GM12878 (cell line): ENCODE measurements around the gene CAP2.

Source experiments
- ASH2L ChIP-seq: fragments of 300-600, 200-600 bp; sonication (generic); IDR thresholded peaks from 2 replicates; pipeline ENCODE4 v1.6.1; 2017; ENCODE audit warnings: low read depth, mild to moderate bottlenecking, borderline replicate concordance
- BRCA1 ChIP-seq: IDR thresholded peaks from 2 replicates; pipeline ENCODE4 v1.6.1; 2011; ENCODE audit warnings: low read depth, low read length, improper control_type of control experiment
- CEBPB ChIP-seq, 2 experiments: fragments of 150-350 bp in 1 of 2; IDR thresholded peaks; 2 replicates each; pipeline ENCODE4 v1.6.1; 2012 to 2014; ENCODE audit warnings: low read depth in 2 of 2, low read length in 2 of 2, borderline replicate concordance in 1 of 2, inconsistent platforms in 1 of 2
- EP300 ChIP-seq, 2 experiments: fragments of 150-350 bp in 1 of 2; IDR thresholded peaks; 2 replicates each; pipeline ENCODE4 v1.6.1; 2011 to 2012; ENCODE audit warnings: low read depth in 2 of 2, low read length in 2 of 2, borderline replicate concordance in 1 of 2, improper control_type of control experiment in 1 of 2, inconsistent platforms in 1 of 2; ENCODE audit not compliant: control insufficient read depth in 1 of 2
- JUNB ChIP-seq: IDR thresholded peaks from 2 replicates; pipeline ENCODE4 v1.6.1; 2016; ENCODE audit warnings: antibody characterized with exemption, mild to moderate bottlenecking
- JUND ChIP-seq: IDR thresholded peaks from 2 replicates; pipeline ENCODE4 v1.6.1; 2012; ENCODE audit warnings: low read depth, mild to moderate bottlenecking, low read length, improper control_type of control experiment, moderate library complexity
- NFIC ChIP-seq: IDR thresholded peaks from 2 replicates; pipeline ENCODE4 v1.6.1; 2012; ENCODE audit warnings: low read depth, mild to moderate bottlenecking, inconsistent platforms, low read length, moderate library complexity
- NR2C2 ChIP-seq: IDR thresholded peaks from 2 replicates; pipeline ENCODE4 v1.6.1; 2011; ENCODE audit warnings: borderline replicate concordance, low read depth; ENCODE audit not compliant: control insufficient read depth, insufficient read length
- NRF1 ChIP-seq: conservative IDR thresholded peaks from 2 replicates; pipeline ENCODE4 v1.6.1; 2011; ENCODE audit warnings: mild to moderate bottlenecking, low read depth, low read length, improper control_type of control experiment
- TAF1 ChIP-seq: IDR thresholded peaks from 2 replicates; pipeline ENCODE4 v1.6.1; 2011; ENCODE audit warnings: mild to moderate bottlenecking, low read depth, low read length, borderline replicate concordance
- ZBED1 ChIP-seq: IDR thresholded peaks from 2 replicates; pipeline ENCODE4 v1.6.1; 2016; ENCODE audit warnings: borderline replicate concordance
- TF ChIP-seq, protein P1 (sequence below): IDR thresholded peaks from 2 replicates; pipeline ENCODE4 v1.6.1; 2012; ENCODE audit warnings: low read depth, low read length, improper control_type of control experiment
- TF ChIP-seq, protein P2 (sequence below), 3 experiments: IDR thresholded peaks in 2 of 3; conservative IDR thresholded peaks in 1 of 3; 2 replicates each; pipeline ENCODE4 v1.5.1; 2011; ENCODE audit warnings: low read depth in 3 of 3, low read length in 3 of 3, mild to moderate bottlenecking in 3 of 3, control low read depth in 2 of 3, moderate library complexity in 2 of 3, inconsistent platforms in 1 of 3, mixed read lengths in 1 of 3; ENCODE audit not compliant: control insufficient read depth in 2 of 3, insufficient read depth in 1 of 3; ENCODE audit errors: extremely low read depth in 1 of 3
- TF ChIP-seq, protein P3 (sequence below): fragments of 150-350 bp; IDR thresholded peaks from 2 replicates; pipeline ENCODE4 v1.6.1; 2016; ENCODE audit warnings: low read depth, low read length

DNA sequence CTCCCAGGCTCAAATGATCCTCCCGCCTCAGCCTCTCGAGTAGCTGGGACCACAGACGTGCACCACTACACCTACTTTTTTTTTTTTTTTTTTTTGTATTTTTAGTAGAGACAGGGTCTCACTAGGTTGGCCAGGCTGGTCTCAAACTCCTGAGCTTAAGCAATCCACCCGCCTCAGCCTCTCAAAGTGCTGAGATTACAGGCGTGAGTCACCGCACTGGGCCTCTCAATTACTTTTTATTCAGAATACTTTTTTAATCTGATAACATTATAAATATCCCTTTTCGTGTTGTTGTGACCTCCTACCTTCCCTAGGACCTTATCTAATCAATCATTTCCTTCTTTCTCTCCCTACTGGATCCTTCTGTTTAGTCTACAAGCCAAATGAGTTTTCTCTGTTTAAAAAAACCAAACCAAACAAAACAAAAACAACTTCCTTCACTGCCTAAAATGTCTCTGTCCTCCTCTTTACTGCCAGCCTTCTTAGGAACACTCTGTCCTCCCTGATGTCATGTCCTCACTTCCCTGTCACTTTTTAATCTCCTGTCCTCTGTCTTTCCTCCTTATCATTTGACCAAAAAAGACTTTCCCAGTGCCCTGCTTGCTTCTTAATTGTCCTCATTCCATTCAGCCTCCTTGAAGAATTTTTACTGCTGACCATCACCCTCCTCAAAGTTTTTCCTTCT lies 85.0 kb downstream of the CAP2 start:
- TF ChIP-seq, protein P1, sequence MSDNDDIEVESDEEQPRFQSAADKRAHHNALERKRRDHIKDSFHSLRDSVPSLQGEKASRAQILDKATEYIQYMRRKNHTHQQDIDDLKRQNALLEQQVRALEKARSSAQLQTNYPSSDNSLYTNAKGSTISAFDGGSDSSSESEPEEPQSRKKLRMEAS = no peak
- TF ChIP-seq ASH2L (no peak), EP300 (IDR thresholded peaks at IDR 0.05; ENCODE audit: borderline replicate concordance in 1 of 2, control insufficient read depth in 1 of 2, low read depth in 2 of 2, low read length in 2 of 2) (no peak), ZBED1 (no peak), NR2C2 (no peak), NRF1 (no peak), JUND (no peak), TAF1 (no peak), NFIC (no peak), BRCA1 (no peak), CEBPB (IDR thresholded peaks at IDR 0.05; ENCODE audit: borderline replicate concordance in 1 of 2, low read depth in 2 of 2, low read length in 2 of 2) (no peak), JUNB (no peak)
- TF ChIP-seq, protein P2, sequence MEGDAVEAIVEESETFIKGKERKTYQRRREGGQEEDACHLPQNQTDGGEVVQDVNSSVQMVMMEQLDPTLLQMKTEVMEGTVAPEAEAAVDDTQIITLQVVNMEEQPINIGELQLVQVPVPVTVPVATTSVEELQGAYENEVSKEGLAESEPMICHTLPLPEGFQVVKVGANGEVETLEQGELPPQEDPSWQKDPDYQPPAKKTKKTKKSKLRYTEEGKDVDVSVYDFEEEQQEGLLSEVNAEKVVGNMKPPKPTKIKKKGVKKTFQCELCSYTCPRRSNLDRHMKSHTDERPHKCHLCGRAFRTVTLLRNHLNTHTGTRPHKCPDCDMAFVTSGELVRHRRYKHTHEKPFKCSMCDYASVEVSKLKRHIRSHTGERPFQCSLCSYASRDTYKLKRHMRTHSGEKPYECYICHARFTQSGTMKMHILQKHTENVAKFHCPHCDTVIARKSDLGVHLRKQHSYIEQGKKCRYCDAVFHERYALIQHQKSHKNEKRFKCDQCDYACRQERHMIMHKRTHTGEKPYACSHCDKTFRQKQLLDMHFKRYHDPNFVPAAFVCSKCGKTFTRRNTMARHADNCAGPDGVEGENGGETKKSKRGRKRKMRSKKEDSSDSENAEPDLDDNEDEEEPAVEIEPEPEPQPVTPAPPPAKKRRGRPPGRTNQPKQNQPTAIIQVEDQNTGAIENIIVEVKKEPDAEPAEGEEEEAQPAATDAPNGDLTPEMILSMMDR (IDR thresholded peaks at IDR 0.05 in 2 of 3, conservative IDR thresholded peaks at IDR 0.05 in 1 of 3; ENCODE audit: control insufficient read depth in 2 of 3, extremely low read depth in 1 of 3, insufficient read depth in 1 of 3, low read depth in 3 of 3, low read length in 3 of 3) = no peak
- TF ChIP-seq, protein P3, sequence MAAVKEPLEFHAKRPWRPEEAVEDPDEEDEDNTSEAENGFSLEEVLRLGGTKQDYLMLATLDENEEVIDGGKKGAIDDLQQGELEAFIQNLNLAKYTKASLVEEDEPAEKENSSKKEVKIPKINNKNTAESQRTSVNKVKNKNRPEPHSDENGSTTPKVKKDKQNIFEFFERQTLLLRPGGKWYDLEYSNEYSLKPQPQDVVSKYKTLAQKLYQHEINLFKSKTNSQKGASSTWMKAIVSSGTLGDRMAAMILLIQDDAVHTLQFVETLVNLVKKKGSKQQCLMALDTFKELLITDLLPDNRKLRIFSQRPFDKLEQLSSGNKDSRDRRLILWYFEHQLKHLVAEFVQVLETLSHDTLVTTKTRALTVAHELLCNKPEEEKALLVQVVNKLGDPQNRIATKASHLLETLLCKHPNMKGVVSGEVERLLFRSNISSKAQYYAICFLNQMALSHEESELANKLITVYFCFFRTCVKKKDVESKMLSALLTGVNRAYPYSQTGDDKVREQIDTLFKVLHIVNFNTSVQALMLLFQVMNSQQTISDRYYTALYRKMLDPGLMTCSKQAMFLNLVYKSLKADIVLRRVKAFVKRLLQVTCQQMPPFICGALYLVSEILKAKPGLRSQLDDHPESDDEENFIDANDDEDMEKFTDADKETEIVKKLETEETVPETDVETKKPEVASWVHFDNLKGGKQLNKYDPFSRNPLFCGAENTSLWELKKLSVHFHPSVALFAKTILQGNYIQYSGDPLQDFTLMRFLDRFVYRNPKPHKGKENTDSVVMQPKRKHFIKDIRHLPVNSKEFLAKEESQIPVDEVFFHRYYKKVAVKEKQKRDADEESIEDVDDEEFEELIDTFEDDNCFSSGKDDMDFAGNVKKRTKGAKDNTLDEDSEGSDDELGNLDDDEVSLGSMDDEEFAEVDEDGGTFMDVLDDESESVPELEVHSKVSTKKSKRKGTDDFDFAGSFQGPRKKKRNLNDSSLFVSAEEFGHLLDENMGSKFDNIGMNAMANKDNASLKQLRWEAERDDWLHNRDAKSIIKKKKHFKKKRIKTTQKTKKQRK = no peak
